Stimulated activated naive CD4-positive, alpha-beta T cell (primary cell): Measurements from ENCODE around the gene ABCD3.

ENCODE experiments used
- DNase-seq, 6 experiments: peaks; one replicate each; lab custom pipeline; 2025; lab: John Stamatoyannopoulos, UW

ABCD3 gene

GRCh38 chr1:94527447-94528031 lies 109.3 kb downstream of the ABCD3 start:
- no peak for DNase-seq

- DNase-seq: no peak
Measured at GRCh38 chr1:94528299-94528698, 110.1 kb downstream of the ABCD3 start.

DNA sequence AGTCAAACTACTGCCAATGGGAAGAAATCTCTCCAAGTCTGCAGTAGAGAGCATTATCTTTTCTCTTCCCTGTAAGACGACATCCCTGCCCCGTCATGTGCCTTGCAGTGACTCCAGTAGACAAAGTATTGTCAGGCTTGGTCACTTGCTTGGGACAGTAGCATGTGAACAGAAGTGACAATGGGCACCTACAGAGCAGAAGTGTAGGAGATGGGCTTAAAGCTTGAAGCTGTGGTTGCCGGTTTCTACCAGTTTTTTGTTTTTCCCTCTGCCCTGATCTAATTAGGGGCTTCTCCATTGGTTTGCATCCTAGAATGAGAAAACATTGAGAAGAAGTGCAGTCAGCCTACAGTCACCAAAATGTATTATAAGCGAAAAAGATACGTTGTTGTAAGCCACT lies 110.6 kb downstream of the ABCD3 start:
- DNase-seq: no peak

- DNase-seq: no peak
Measured at GRCh38 chr1:94529416-94529815, 111.2 kb downstream of the ABCD3 start.

GRCh38 chr1:94530373-94530878 lies 112.2 kb downstream of the ABCD3 start:
- DNase-seq: no peak

GRCh38 chr1:94531664-94532063 lies 113.5 kb downstream of the ABCD3 start:
- DNase-seq: no peak

GRCh38 chr1:94532077-94532476 lies 113.9 kb downstream of the ABCD3 start:
- DNase-seq: no peak

DNA sequence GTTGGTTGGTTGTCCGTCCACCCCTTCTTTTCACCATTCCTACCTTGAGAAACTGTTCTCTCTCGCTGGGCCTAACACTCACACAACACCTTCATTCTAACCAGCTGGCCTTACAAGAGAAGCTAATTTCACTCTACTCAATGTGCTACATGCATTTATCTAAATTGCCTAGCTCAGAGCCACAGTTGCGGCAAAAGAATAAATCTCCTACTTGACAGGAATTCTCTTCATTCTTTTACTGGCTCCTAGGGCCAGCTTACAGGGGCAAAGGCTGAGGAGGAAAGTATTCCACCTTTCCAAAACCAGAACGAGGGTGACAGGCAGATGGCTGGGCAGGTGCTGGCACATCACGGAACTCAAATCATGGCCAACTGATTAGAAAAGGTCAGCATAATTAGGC lies 116.9 kb downstream of the ABCD3 start:
- no peak for DNase-seq

GRCh38 chr1:94535879-94536278 lies 117.7 kb downstream of the ABCD3 start:
- DNase-seq: no peak

GRCh38 chr1:94537254-94537653 lies 119.1 kb downstream of the ABCD3 start:
- no peak for DNase-seq

GRCh38 chr1:94538243-94538827 lies 120.1 kb downstream of the ABCD3 start:
- no peak for DNase-seq

GRCh38 chr1:94539496-94539895 lies 121.3 kb downstream of the ABCD3 start:
- DNase-seq: no peak

DNA sequence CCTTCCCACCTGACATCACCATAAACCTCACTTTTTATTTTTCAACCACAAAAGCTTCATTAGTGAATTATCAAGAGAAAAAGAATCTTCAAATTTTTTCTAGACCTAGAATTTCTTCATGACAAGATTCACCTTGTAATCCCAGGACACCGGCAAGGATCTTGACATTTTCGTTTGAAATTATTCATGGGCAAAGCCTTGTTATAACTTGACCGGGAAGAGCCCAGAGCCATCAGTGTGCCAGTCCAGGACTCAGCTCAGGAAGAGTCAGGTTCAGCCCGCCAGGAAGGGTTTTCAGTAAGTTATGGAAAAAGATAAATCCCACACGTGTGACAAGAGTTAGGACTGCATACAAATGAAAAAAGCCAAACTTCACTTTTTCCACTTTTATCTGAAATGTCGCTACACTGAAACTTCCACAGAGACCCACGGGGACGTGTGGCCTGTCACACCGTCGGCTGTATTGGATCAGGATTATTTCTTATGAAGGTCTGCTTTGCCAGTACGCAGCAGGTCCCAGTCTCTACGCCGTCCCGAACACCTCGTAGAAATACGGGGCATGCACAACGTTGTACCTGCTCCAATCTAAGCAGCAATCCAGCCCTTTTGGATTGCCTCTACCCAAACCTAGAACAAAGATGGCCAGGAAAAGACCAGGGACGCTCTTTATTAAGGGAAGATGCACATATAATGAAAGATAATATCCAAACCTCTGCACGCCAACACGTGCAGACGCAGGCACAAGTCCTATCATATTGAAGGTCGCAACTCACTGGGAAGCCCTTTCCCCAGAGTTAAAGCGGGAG lies 122.5 kb downstream of the ABCD3 start:
- DNase-seq: no peak

DNA sequence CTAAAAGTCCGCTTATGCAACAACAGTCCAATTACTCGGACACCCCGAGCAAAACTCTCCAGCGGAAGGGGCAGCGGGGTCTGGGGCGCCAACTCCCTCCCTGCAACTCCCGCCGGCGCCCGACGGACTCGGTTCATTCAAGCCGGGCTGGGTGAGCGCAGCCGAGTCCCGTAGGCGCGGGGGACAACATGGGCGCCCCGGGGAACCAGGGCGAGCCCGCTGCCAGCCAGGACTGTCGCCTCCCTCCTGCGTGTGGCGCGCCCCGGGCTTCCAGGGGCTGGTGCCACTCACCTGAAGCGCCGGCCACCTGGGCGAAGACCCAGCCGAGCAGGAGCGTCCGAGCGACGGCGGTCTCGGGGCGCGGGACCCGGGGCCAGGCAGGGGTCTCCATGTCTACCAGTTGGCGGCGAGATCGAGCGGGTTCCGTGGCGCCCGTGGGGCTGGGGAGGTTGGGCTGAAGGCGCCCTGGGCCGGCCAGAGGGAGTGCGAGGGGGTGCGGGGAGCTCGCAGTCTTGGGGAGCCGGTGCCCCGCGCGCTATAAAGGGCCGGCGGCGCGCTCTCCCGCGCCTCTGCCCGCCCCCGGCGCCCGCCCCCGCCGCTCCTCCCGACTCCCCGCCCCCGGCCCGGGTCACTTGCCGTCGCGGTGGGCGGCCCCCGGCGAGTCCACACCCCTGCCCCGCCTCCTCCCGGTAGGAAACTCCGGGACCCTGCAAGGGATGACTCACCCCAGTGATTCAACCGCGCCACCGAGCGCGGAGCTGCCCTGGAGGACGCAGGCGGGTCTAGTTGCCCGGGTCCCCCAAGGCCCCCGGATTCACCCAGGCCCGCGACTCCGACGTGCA lies 123.3 kb downstream of the ABCD3 start, which contains the start of gene F3:
F3 (minus strand) TSS at position 514 of the 842 bp plus-strand sequence; CDS start at position 391, 123 bp downstream.
- no peak for DNase-seq

DNA sequence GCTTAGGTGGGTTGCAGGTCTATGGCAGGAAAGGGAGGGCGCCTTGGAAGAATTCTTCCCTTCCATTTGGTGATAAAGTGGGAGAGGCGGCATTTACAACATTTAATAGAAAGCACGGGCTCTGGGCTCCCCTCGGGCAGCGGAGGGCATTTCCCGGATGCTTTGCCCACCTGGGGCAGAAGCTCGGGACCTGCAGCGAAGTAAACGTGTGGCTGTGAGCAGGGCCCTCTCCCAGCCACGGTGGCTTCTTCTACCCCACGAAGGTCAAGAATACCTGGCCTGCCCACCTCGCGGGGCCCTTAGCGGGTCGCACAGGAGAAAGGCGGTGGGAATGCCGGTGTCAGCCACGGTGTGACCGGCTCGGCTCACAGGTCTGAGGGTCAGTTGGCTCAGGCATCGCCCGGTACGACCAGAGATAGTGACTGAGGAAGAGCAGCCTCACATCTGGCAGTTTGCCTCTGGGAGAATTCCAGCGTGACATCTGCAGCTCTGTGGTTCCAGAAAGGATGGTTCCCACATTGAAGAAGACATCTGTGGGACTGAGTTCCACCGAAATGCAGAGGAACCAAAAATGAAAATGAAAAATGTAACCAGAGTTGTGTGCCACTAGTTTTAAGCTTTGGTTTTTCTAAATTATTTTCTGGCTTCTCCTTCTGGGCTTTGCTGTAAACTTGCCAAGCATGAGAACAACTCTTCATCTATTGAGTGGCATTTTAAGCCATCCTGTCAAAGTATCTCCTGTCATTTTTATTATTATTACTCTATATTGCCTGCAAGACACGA lies 124.1 kb downstream of the ABCD3 start:
- DNase-seq: no peak

DNA sequence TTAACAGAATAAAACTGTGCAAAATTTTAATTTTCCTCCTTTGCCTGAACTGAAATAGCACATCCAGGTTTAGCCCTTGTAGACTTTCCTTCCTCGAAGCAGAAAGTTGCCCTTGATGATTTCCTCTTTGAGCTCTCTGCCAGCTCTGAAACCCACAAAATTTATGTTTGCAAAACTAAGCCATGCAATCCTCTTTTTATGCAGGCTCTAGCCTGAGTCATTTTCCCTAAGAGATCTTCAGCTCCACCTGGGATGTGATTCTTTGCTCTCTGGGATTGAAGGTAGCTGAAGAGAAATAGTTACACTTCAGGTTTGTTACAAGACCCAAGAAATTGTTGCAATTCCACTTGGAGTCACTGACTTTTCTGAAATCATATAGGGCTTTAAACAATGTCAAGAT lies 124.8 kb downstream of the ABCD3 start:
- no peak for DNase-seq

- no peak for DNase-seq
Measured at GRCh38 chr1:94543893-94544635, 125.9 kb downstream of the ABCD3 start.

GRCh38 chr1:94544706-94545490 lies 126.7 kb downstream of the ABCD3 start:
- DNase-seq: no peak

- DNase-seq: no peak
Measured at GRCh38 chr1:94549706-94550105, 131.5 kb downstream of the ABCD3 start.

DNA sequence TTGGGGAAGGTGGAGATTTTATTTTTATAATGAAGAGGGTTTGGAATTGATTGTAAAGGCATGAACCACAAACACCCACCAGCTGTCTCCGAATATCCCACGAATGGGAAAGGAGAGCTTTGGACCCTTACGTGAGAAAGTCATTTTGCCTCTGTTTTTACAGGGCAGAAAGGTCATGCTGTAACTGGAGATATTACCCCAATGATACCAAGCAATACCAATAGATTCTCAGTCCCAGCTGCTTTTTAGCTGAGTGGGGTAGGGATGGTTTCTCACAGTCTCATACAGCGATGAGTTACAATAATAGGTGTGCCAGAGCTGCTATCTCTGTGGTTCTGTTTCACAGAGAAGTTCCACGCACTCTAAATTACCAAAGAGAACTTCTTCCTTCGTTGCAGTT lies 132.2 kb downstream of the ABCD3 start:
- DNase-seq: no peak
